ENCODE data around the gene NPR1. TPM values are rescaled to one million over a fixed set of nuclear protein-coding genes. Genes with fewer than 3 reads are reported as not detected.
"Not testable (repeated sequence)": the region's sequence is repeated elsewhere in the genome, so short reads cannot be mapped to it uniquely, and the experiment has no call there.

NPR1 gene
- total and polyA plus RNA-seq, 2 donors from 2014 or later, result 57.8 to 89.3 TPM

- Histone ChIP-seq H3K4me3 (ENCODE audit: low read length in 3 of 3) (no peak overlapping the region), H3K9ac (ENCODE audit: low read length in 3 of 3) (no peak overlapping the region), H3K27ac (ENCODE audit: low read depth in 2 of 2, low read length in 2 of 2) (no peak overlapping the region), H3K36me3 (ENCODE audit: control insufficient read depth in 2 of 3, insufficient read depth in 3 of 3, low read length in 3 of 3) (no peaks in the 10 kb centered on the region), H3K9me3 (ENCODE audit: control insufficient read depth in 2 of 3, insufficient read depth in 1 of 3, low read length in 3 of 3) (no peaks in the 10 kb centered on the region), H3K4me1 (ENCODE audit: control insufficient read depth in 2 of 3, insufficient read depth in 2 of 3, low read depth in 1 of 3, low read length in 3 of 3) (no peaks in the 10 kb centered on the region), H3K27me3 (ENCODE audit: control insufficient read depth, insufficient read depth, low read length) (no peaks in the 10 kb centered on the region)
- FAIRE-seq, result no peak
- DNase-seq, result no peak
- intact Hi-C loops (cut with DNase I), result no loop called here
- no peak for TF ChIP-seq CTCF (IDR thresholded peaks at IDR 0.05; ENCODE audit: borderline replicate concordance, extremely low read depth, insufficient read depth)
These were observed 38.8 kb downstream of the NPR1 start for GRCh38 chr1:153717330-153717729.

- TF ChIP-seq CTCF (IDR thresholded peaks at IDR 0.05; ENCODE audit: borderline replicate concordance, extremely low read depth, insufficient read depth), result no peak
- intact Hi-C loops (cut with DNase I), result no loop called here
- no peaks in the 10 kb centered on the region for H3K36me3 ChIP-seq (ENCODE audit: control insufficient read depth in 2 of 3, insufficient read depth in 3 of 3, low read length in 3 of 3)
- H3K4me3 ChIP-seq (ENCODE audit: low read length in 3 of 3), result no peak overlapping the region
- H3K27me3 ChIP-seq (ENCODE audit: control insufficient read depth, insufficient read depth, low read length), result no peaks in the 10 kb centered on the region
- no peak for FAIRE-seq
- no peaks in the 10 kb centered on the region for H3K9me3 ChIP-seq (ENCODE audit: control insufficient read depth in 2 of 3, insufficient read depth in 1 of 3, low read length in 3 of 3)
- no peak overlapping the region for H3K9ac ChIP-seq (ENCODE audit: low read length in 3 of 3)
- H3K27ac ChIP-seq (ENCODE audit: low read depth in 2 of 2, low read length in 2 of 2), result no peak overlapping the region
- H3K4me1 ChIP-seq (ENCODE audit: control insufficient read depth in 2 of 3, insufficient read depth in 2 of 3, low read depth in 1 of 3, low read length in 3 of 3), result peaks cover 0 to 3% (median 2%) of the 10 kb centered on the region in 3 donors
- no peak for DNase-seq
These were observed 45.2 kb downstream of the NPR1 start for GRCh38 chr1:153723687-153724086.

GRCh38 chr1:153724634-153725033 is 46.1 kb downstream of the NPR1 start:
- H3K9me3 ChIP-seq (ENCODE audit: control insufficient read depth in 2 of 3, insufficient read depth in 1 of 3, low read length in 3 of 3); H3K36me3 ChIP-seq (ENCODE audit: control insufficient read depth in 2 of 3, insufficient read depth in 3 of 3, low read length in 3 of 3); H3K9ac ChIP-seq (ENCODE audit: low read length in 3 of 3); intact Hi-C loops (cut with DNase I); H3K27ac ChIP-seq (ENCODE audit: low read depth in 2 of 2, low read length in 2 of 2); DNase-seq; H3K4me1 ChIP-seq (ENCODE audit: control insufficient read depth in 2 of 3, insufficient read depth in 2 of 3, low read depth in 1 of 3, low read length in 3 of 3); H3K4me3 ChIP-seq (ENCODE audit: low read length in 3 of 3); H3K27me3 ChIP-seq (ENCODE audit: control insufficient read depth, insufficient read depth, low read length); FAIRE-seq: not testable (repeated sequence)

- Histone ChIP-seq H3K9ac (ENCODE audit: low read length in 3 of 3) (peak within 1 kb of the TSS; percentile 83 to 100 (median 100)), H3K4me3 (ENCODE audit: low read length in 3 of 3) (peak within 1 kb of the TSS; percentile 85 to 97 (median 90)), H3K36me3 (ENCODE audit: control insufficient read depth in 2 of 3, insufficient read depth in 3 of 3, low read length in 3 of 3) (no peaks in the 10 kb centered on the region), H3K27me3 (ENCODE audit: control insufficient read depth, insufficient read depth, low read length) (no peaks in the 10 kb centered on the region), H3K27ac (ENCODE audit: low read depth in 2 of 2, low read length in 2 of 2) (peak within 1 kb of the TSS; percentile 99), H3K9me3 (ENCODE audit: control insufficient read depth in 2 of 3, insufficient read depth in 1 of 3, low read length in 3 of 3) (no peaks in the 10 kb centered on the region), H3K4me1 (ENCODE audit: control insufficient read depth in 2 of 3, insufficient read depth in 2 of 3, low read depth in 1 of 3, low read length in 3 of 3) (peaks cover 3 to 7% (median 3%) of the 10 kb centered on the region in 3 donors)
- intact Hi-C loops (cut with DNase I), result no loop called here
- peak; percentile 93 for FAIRE-seq
- DNase-seq, result peak; percentile 100
- TF ChIP-seq CTCF (IDR thresholded peaks at IDR 0.05; ENCODE audit: borderline replicate concordance, extremely low read depth, insufficient read depth), result no peak
These were observed 49.2 kb downstream of the NPR1 start, which contains the start of gene INTS3 for GRCh38 chr1:153727463-153728304. Gene INTS3 (plus strand): TSS chr1:153728050. CDS start chr1:153728635, 585 bp downstream.
